HepG2 (cell line): Measurements from ENCODE around the gene ARHGAP35. TPM values are rescaled to one million over a fixed set of nuclear protein-coding genes. Genes with fewer than 3 reads are reported as not detected.

Experiments
- BCLAF1 ChIP-seq: fragments of 450-650 bp; IDR thresholded peaks from 2 replicates; pipeline ENCODE4 v1.6.1; 2017; ENCODE audit warnings: mild to moderate bottlenecking
- CBX1 ChIP-seq: IDR thresholded peaks from one replicate; pipeline ENCODE4 v1.6.1; 2016; ENCODE audit warnings: antibody characterized with exemption, low read depth
- CSRNP2 ChIP-seq: sonication (generic); formaldehyde crosslinking; conservative IDR thresholded peaks from 2 replicates; pipeline ENCODE4 v1.8.0; 2022; ENCODE audit warnings: low read depth, missing genetic modification reagents
- CTCF ChIP-seq: sonication (generic); formaldehyde crosslinking; IDR thresholded peaks from 2 replicates; pipeline ENCODE4 v1.5.0; 2020; ENCODE audit warnings: mild to moderate bottlenecking, missing genetic modification reagents, moderate library complexity
- FIP1L1 ChIP-seq: fragments of 200-400 bp; formaldehyde crosslinking; IDR thresholded peaks from 2 replicates; pipeline ENCODE4 v1.6.1; 2018; ENCODE audit warnings: low read depth, mild to moderate bottlenecking, low read length, moderate library complexity, borderline replicate concordance; ENCODE audit not compliant: insufficient read depth
- FOXK1 ChIP-seq: sonication (generic); formaldehyde crosslinking; IDR thresholded peaks from 2 replicates; pipeline ENCODE4 v1.4.0; 2020; ENCODE audit warnings: low read depth, missing genetic modification reagents, borderline replicate concordance
- IKZF4 ChIP-seq: sonication (generic); formaldehyde crosslinking; IDR thresholded peaks from 2 replicates; pipeline ENCODE4 v1.5.1; 2020; ENCODE audit warnings: borderline replicate concordance, mild to moderate bottlenecking, low read depth, missing genetic modification reagents; ENCODE audit errors: not compliant biosample characterization
- LCORL ChIP-seq, 2 experiments: fragments of 450-650 bp in 1 of 2; sonication (generic) in 1 of 2; formaldehyde crosslinking in 1 of 2; IDR thresholded peaks; 2 replicates each; pipeline versions ENCODE4 v1.5.0 to v1.6.1; 2017 to 2020; ENCODE audit warnings: antibody characterized with exemption in 1 of 2, missing genetic modification reagents in 1 of 2
- NFKB2 ChIP-seq: sonication (generic); formaldehyde crosslinking; IDR thresholded peaks from 2 replicates; pipeline ENCODE4 v1.4.0; 2020; ENCODE audit warnings: missing genetic modification reagents, borderline replicate concordance
- NFYC ChIP-seq: IDR thresholded peaks from 2 replicates; pipeline ENCODE4 v1.6.1; 2016; ENCODE audit warnings: missing genetic modification reagents, missing compliant biosample characterization
- PRPF4 ChIP-seq: fragments of 200-400 bp; formaldehyde crosslinking; IDR thresholded peaks from 2 replicates; pipeline ENCODE4 v1.6.1; 2016; ENCODE audit warnings: low read length, low read depth; ENCODE audit not compliant: poor library complexity, severe bottlenecking
- SAP130 ChIP-seq: IDR thresholded peaks from 2 replicates; pipeline ENCODE4 v1.6.1; 2016; ENCODE audit warnings: low read depth
- ZFX ChIP-seq: sonication (generic); formaldehyde crosslinking; IDR thresholded peaks from 2 replicates; pipeline ENCODE4 v1.4.0; 2020; ENCODE audit warnings: mild to moderate bottlenecking, low read depth, missing genetic modification reagents, moderate library complexity
- polyA plus RNA-seq, 8 experiments: library from polyadenylated mRNA; depleted of rRNA in 3 of 8; stranded (reverse) in 7 of 8; unstranded in 1 of 8; fragments of >200 nt; fragmentation: Illumina TruSeq in 4 of 8; extraction: Trizol in 4 of 8; gene quantifications; 2 replicates each; pipeline versions ENCODE4 v1.2.1 to v1.2.3, GENCODE V29; 2011 to 2016; ENCODE audit warnings: low read depth in 4 of 8, missing spikeins in 1 of 8, mixed read lengths in 1 of 8; ENCODE audit not compliant: insufficient read depth in 1 of 8
- total RNA-seq, 5 experiments: library from RNA; depleted of rRNA; stranded (reverse); fragments of >200 nt; fragmentation: Illumina TruSeq; extraction: Trizol; gene quantifications; 2 replicates each; pipeline ENCODE4 v1.2.3, GENCODE V29; 2016; ENCODE audit warnings: low read depth in 1 of 5

ARHGAP35 gene
- total and polyA plus RNA-seq, 2 of the 13 experiments (the other 11 are each of a cell fraction or from before 2014, with no cell fraction given): 30.1 to 30.2 TPM

GRCh38 chr19:46856062-46857022 is 4.5 kb upstream of the ARHGAP35 start (continued):
- TF ChIP-seq SAP130 (CRISPR knock-in tag) (peak; percentile 90), FOXK1 (peak; percentile 60; the same call in 1 of the 2 replicates), BCLAF1 (no peak), PRPF4 (no peak), FIP1L1 (no peak), CSRNP2 (CRISPR knock-in tag) (no peak), NFYC (CRISPR knock-in tag) (peak; percentile 89), IKZF4 (no peak), ZFX (peak; percentile 68), LCORL (IDR thresholded peaks at IDR 0.05) (no peak), LCORL (CRISPR knock-in tag; IDR thresholded peaks at IDR 0.05) (peak; percentile 65; the same call in 1 of the 2 replicates), NFKB2 (CRISPR knock-in tag) (no peak), CTCF (CRISPR knock-in tag) (peak; percentile 97), CBX1 (no peak)
